Esophagus squamous epithelium (tissue), 4 donors: Measurements from ENCODE around the gene IFI27L2.

Experiments
- CTCF ChIP-seq, 6 experiments: fragments of 450-650 bp in 4 of 6; fragments of 200-600 bp in 2 of 6; sonication (generic) in 2 of 6; IDR thresholded peaks; one replicate each; pipeline ENCODE4 v1.5.1; 2016 to 2019; ENCODE audit warnings: antibody characterized with exemption in 6 of 6, mild to moderate bottlenecking in 4 of 6, moderate library complexity in 4 of 6
- POLR2A ChIP-seq, 4 donors: fragments of 450-650 bp; IDR thresholded peaks; one replicate each; pipeline ENCODE4 v1.6.1; 2017; ENCODE audit warnings: antibody characterized with exemption in 4 of 4, mild to moderate bottlenecking in 4 of 4, moderate library complexity in 3 of 4

- TF ChIP-seq CTCF (IDR thresholded peaks at IDR 0.05): no peak
- TF ChIP-seq POLR2A (IDR thresholded peaks at IDR 0.05): no peak
Observed at GRCh38 chr14:94103554-94104150, 25.8 kb downstream of the IFI27L2 start.
